AG04449 (cell line): ENCODE data around the gene CCDC24.

ENCODE experiments used
- CTCF ChIA-PET: fragments of 350-600 bp; formaldehyde crosslinking; extraction: SDS; loops from one replicate; lab custom pipeline; 2021; ENCODE audit warnings: antibody characterized with exemption; lab: Yijun Ruan, JAX
- POLR2A ChIA-PET: fragments of 400-600, 350-600 bp; formaldehyde crosslinking; extraction: SDS; loops from one replicate; lab custom pipeline; 2020; ENCODE audit warnings: antibody characterized with exemption, inconsistent platforms; lab: Yijun Ruan, JAX
- DNase-seq: peaks from one replicate; pipeline ENCODE4 v3.0.0-alpha.2; 2010; ENCODE audit warnings: low read depth, low spot score
- H3K4me3 ChIP-seq: 2 replicates; pipeline ENCODE4 v1.5.1; 2011; ENCODE audit warnings: low read depth, mild to moderate bottlenecking, control low read depth, low read length
- TF ChIP-seq, protein P1 (sequence below): IDR thresholded peaks from one replicate; pipeline ENCODE4 v1.5.1; 2011; ENCODE audit warnings: mild to moderate bottlenecking, moderate library complexity, low read length, control low read depth, inconsistent platforms; ENCODE audit not compliant: insufficient read depth; ENCODE audit errors: missing control alignments

The CCDC24 gene

DNA sequence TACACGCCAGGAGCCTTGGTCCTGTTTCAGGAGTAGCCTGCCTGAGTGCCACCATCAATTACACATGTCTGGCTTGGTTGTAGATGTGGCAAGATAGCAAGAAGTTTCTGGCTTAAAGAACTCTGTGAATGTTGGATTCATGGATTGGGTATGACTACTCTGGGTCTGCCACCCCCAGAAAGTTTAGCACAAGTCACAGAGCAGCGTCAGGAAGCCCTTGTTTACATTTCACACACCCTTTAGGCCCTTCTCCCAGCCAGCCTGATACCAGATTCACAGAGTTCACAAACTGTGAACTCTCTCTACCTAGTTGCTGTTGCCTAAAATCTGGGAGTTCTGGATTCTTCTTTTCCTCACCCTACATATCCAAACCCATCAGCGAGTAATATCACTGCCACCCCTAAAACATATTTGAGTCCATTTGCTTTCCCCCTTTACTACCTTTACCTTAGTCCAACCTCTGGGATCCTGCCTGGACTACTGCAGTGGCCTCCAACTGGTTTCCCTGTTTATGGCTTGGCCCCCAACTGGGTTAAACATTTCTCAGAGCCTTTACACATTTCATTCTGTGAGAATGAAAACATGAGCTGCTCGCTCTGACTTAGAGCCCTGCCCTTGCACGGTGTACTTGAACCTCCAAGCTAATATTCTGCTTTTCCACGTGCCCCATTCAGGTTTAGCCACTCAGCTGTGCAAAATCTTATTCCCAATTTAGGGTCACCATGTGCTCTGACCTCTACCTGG, 4.1 kb upstream of the CCDC24 start:
- CTCF ChIA-PET, result interaction anchor here (1.1 to 9.3 kb wide), 9 partner anchors 14 to 224 kb away, joined by 3 to 103 read pairs (median 5); no protein-coding TSS in a partner anchor

DNA sequence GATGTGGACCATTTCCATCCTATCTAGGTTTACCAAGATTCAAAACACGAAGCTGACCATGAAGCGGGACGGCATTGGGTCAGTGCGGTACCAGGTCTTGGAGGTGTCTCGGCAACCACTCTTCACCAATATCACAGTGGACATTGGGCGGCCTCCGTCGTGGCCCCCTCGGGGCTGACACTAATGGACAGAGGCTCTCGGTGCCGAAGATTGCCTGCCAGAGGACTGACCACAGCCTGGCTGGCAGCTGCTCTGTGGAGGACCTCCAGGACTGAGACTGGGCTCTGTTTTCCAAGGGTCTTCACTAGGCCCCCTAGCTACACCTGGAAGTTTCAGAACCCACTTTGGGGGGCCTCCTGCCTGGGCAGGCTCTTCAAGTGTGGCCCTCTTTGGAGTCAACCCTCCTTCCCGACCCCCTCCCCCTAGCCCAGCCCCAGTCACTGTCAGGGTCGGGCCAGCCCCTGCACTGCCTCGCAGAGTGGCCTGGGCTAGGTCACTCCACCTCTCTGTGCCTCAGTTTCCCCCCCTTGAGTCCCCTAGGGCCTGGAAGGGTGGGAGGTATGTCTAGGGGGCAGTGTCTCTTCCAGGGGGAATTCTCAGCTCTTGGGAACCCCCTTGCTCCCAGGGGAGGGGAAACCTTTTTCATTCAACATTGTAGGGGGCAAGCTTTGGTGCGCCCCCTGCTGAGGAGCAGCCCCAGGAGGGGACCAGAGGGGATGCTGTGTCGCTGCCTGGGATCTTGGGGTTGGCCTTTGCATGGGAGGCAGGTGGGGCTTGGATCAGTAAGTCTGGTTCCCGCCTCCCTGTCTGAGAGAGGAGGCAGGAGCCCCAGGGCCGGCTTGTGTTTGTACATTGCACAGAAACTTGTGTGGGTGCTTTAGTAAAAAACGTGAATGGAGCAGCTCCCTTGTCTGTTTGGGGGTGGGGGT, 864 bp upstream of the CCDC24 start:
- ChIA-PET CTCF (interaction anchor here (1.1 to 9.3 kb wide), 7 partner anchors 11 to 460 kb away, joined by 3 to 103 read pairs (median 5); partner anchors contain the start of gene ATP6V0B), POLR2A (interaction anchor here (1.4 to 1.6 kb wide), 2 partner anchors 11 to 15 kb away, joined by 3 read pairs; no protein-coding TSS in a partner anchor)
- H3K4me3 ChIP-seq, result peak overlapping the region; percentile 79
- TF ChIP-seq, protein P1, sequence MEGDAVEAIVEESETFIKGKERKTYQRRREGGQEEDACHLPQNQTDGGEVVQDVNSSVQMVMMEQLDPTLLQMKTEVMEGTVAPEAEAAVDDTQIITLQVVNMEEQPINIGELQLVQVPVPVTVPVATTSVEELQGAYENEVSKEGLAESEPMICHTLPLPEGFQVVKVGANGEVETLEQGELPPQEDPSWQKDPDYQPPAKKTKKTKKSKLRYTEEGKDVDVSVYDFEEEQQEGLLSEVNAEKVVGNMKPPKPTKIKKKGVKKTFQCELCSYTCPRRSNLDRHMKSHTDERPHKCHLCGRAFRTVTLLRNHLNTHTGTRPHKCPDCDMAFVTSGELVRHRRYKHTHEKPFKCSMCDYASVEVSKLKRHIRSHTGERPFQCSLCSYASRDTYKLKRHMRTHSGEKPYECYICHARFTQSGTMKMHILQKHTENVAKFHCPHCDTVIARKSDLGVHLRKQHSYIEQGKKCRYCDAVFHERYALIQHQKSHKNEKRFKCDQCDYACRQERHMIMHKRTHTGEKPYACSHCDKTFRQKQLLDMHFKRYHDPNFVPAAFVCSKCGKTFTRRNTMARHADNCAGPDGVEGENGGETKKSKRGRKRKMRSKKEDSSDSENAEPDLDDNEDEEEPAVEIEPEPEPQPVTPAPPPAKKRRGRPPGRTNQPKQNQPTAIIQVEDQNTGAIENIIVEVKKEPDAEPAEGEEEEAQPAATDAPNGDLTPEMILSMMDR, result peak; percentile 11
- no peak for DNase-seq

More for the DNA sequence above, 4.1 kb upstream of the CCDC24 start:
- POLR2A ChIA-PET, result interaction anchor here (0.6 to 0.7 kb wide), 2 partner anchors 20 to 812 kb away, joined by 3 read pairs; no protein-coding TSS in a partner anchor
- TF ChIP-seq, protein P1, result no peak
- no peak overlapping the region for H3K4me3 ChIP-seq
- DNase-seq, result no peak

DNA sequence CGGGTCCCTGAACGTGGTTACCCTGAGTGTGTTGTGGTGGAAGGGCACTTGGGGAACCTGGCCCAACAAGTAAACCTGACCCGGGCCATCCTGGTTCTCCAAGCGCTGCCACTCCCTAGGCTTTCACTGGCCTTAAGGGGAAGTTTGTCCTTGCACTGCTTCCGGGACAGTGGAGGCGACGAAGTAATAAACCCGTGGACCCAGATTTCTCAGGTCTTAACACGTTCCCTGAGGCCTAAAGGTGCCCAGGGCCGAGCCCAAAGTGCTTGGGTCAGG, 261 bp upstream of the CCDC24 start:
- ChIA-PET CTCF (interaction anchor here (1.3 to 9.3 kb wide), 5 partner anchors 14 to 227 kb away, joined by 3 to 103 read pairs (median 26); partner anchors contain the start of gene ATP6V0B), POLR2A (interaction anchor here (1.6 kb wide), 1 partner anchor 11 kb away, joined by 3 read pairs; no protein-coding TSS in a partner anchor)
- peak overlapping the region; percentile 79 for H3K4me3 ChIP-seq
- TF ChIP-seq, protein P1, result no peak
- DNase-seq, result no peak

- DNase-seq, result no peak
- POLR2A ChIA-PET, result interaction anchor here (0.6 to 2.0 kb wide), 4 partner anchors 17 to 229 kb away, joined by 3 to 6 read pairs (median 4); partner anchors contain the start of gene ATP6V0B
- H3K4me3 ChIP-seq, result peak overlapping the region; percentile 79
- TF ChIP-seq, protein P1, result no peak
- CTCF ChIA-PET, result interaction anchor here (0.9 to 9.3 kb wide), 9 partner anchors 10 to 602 kb away, joined by 3 to 103 read pairs (median 4); no protein-coding TSS in a partner anchor
Measured at GRCh38 chr1:43992232-43992995, 1.0 kb downstream of the CCDC24 start.

GRCh38 chr1:43993206-43993914, 2.0 kb downstream of the CCDC24 start:
- H3K4me3 ChIP-seq, result no peak overlapping the region
- CTCF ChIA-PET, result interaction anchor here (0.9 to 9.3 kb wide), 8 partner anchors 9 to 230 kb away, joined by 3 to 103 read pairs (median 4); no protein-coding TSS in a partner anchor
- no peak for DNase-seq
- TF ChIP-seq, protein P1, result no peak
- POLR2A ChIA-PET, result interaction anchor here (0.9 to 2.0 kb wide), 2 partner anchors 18 to 230 kb away, joined by 4 to 6 read pairs; partner anchors contain the start of gene ATP6V0B
